D721Med (cell line): ENCODE measurements around the gene ENAH.

Experiments used
- DNase-seq: peaks from one replicate; pipeline ENCODE4 v3.0.0; 2011; ENCODE audit warnings: low spot score; ENCODE audit not compliant: insufficient read length
- FAIRE-seq: peaks from 2 replicates; lab custom pipeline; 2011; peaks lifted over from hg19 to GRCh38; lab: Jason Lieb, UNC
- TF ChIP-seq, protein P1 (sequence below): IDR thresholded peaks from 2 replicates; pipeline ENCODE4 v1.5.1; 2012; ENCODE audit warnings: mild to moderate bottlenecking, control low read depth; ENCODE audit not compliant: insufficient read depth; ENCODE audit errors: missing control alignments

ENAH gene

DNA sequence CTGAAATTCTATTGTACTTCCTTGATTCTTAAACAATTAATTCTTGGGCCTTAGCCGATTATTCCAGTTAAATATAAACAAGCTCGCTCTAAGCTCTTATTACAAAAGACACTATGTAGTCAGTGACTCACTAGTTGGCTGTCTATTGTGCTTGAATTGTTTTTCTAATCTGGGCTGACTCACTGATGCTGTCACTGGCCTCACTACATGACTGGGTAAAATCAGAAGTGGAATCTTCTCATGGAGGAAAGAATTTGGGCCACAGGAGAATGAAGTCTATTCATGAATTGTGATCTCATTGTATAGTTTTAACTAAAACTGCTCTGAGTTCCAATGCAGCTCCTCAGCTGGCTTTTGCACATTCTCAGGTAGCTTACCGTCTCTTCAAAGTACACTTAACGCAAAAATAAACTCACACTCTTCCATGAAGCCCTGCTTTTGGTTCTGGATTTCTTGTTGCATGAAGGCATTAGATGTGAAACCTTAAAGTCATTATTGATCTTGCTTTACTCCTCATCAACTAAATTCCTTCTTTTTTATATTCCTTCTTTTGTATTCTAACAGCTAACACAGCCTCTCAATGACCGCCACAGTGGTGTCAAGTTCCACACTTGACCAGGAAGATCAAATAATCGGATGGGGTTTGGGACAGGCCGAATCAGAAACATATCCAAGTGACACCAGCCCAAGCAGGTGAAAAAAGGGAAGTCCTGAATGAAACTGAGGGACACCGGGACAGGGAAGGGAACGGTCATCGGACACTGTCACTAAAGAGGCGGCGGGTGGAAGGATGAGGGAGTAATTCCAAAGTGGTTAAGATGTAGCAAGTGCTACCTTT is 144.2 kb downstream of the ENAH start:
- TF ChIP-seq, protein P1, sequence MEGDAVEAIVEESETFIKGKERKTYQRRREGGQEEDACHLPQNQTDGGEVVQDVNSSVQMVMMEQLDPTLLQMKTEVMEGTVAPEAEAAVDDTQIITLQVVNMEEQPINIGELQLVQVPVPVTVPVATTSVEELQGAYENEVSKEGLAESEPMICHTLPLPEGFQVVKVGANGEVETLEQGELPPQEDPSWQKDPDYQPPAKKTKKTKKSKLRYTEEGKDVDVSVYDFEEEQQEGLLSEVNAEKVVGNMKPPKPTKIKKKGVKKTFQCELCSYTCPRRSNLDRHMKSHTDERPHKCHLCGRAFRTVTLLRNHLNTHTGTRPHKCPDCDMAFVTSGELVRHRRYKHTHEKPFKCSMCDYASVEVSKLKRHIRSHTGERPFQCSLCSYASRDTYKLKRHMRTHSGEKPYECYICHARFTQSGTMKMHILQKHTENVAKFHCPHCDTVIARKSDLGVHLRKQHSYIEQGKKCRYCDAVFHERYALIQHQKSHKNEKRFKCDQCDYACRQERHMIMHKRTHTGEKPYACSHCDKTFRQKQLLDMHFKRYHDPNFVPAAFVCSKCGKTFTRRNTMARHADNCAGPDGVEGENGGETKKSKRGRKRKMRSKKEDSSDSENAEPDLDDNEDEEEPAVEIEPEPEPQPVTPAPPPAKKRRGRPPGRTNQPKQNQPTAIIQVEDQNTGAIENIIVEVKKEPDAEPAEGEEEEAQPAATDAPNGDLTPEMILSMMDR, result no peak
- DNase-seq (no peak), FAIRE-seq (peak; percentile 84)

DNA sequence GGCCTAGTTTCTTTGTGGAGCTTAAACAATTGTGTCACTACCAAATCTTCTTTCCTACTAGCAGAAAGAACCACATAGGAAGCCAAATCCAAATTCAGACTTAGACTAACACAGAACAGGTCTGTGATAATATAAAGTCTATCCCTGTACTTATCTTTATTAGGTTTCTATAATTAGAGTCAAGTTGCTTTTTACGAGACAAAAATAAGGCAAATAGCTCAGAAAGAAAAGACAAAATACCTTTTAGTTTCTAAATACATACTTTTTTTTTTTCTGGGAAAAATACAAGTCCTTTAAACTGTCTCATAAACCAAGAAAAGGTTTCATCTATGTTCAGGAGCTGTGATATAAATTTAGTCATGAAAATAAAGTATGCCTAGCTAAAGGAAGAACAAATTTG is 146.2 kb downstream of the ENAH start:
- FAIRE-seq, result peak; percentile 94

DNA sequence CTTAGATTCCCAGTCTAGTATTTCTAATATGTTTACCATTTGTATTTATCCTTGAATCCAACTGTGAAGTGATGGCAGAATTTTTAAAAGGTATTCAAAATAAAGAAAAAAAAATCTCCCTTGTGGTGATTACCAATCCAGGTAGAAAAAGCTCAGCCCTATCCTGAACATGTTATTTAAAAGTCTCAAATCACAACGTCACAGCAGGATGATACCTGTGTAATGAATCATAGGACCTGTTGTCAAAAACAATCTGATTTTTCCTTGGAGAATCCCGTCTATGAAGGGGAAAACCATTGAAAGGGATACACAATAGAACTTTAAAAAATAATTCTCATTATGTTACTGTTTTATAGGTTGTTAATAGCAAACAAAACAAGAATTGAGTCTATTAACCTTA is 148.1 kb downstream of the ENAH start:
- FAIRE-seq, result no peak
- DNase-seq, result no peak
- TF ChIP-seq, protein P1, result no peak

More for the DNA sequence above, 146.2 kb downstream of the ENAH start:
- TF ChIP-seq, protein P1, result no peak
- no peak for DNase-seq

DNA sequence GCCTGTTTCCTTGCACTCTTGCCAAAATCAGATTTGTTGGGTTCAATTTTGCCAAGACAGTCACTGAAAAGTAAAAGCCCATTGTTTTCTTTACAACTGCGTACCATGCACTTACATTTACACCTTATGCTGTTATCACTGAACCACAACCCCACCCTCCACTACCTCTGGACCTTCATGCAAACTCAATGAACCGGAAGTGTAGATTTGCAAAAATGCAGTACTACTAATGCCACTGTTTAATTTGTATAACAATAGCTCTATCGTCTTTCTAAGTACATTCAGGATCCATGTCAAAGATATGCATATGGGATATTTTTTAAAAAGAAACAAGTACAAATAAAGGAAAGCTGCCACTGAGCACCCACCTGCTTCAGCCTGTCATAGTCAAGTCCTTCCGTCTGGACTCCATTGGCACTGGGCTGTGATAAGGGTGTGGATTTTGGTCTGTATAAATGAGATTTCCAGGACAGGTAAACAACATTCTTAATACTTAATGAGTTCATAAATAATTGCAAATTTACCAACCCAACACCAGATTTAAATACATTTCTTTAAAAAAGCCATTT is 152.2 kb downstream of the ENAH start:
- FAIRE-seq (peak; percentile 77), DNase-seq (no peak)
- TF ChIP-seq, protein P1, result no peak

DNA sequence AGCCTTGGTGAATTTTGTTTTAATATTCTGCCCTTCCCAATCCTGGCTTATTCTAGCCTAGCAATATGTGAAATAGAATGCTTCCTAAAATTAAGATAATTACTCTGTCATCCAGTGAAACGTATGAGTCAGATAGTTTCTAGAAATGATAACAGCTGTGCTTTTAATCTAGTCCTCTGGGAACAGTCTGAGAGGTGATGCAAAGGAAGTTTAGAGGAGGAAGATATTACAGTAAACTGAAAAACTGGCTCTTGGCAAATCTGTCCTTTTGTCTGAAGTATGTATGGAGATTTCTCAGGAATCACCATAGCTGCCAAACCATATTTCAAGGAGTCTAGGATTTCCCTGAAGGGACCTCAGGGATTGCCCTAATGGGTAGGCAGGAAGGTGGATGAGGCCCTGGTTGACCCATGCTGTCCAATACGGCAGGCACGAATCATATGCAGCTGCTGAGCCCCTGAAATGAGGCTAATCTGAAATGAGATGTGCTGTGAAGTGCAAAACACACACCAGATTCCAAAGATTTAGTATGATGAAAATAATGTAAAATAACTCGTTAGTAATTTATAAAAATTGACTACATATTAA is 154.3 kb downstream of the ENAH start:
- TF ChIP-seq, protein P1, result no peak
- FAIRE-seq, result peak; percentile 79

DNA sequence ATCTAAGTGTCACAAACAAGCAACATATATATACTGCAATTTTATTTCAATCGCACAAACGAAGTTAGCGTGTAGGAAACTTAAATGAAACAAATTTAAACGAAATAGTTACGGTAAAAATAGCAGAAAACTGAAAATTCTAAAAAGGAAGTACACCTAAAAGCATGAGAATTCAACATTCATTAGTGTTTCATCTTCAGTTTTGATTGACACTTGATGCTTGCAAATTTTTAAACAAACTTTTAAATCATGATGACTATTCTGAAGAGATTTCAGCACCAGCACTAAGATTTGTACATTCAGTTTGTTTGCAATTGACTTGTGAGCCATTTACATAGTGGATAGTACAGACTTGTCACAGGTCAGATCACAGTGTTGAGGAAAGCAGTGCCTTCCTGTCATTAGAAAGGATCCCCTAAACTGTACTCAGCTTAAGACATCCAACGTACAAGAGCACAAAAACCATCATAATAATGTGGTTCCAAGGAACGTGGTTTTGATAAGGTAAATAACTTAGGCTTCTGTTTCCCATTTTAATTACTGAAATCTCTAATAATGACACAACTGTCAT is 158.0 kb downstream of the ENAH start:
- FAIRE-seq, result no peak
- no peak for DNase-seq
- TF ChIP-seq, protein P1, result no peak

More for the DNA sequence above, 154.3 kb downstream of the ENAH start:
- DNase-seq, result no peak
